Nephron (organoid): ENCODE measurements around the gene COL4A5.
A peak's percentile ranks its signal among the peaks of the same experiment; 100 is the strongest.

Source experiments
- H3K27ac Mint-ChIP-seq, 3 experiments: 2 replicates each; pipeline ENCODE4 v1.8.0; 2020; ENCODE audit warnings: mixed read lengths in 3 of 3, mild to moderate bottlenecking in 2 of 3, moderate library complexity in 1 of 3
- H3K27me3 Mint-ChIP-seq: 2 replicates; pipeline ENCODE4 v1.8.0; 2021; ENCODE audit warnings: low read depth, mild to moderate bottlenecking, moderate library complexity, mixed read lengths
- H3K36me3 Mint-ChIP-seq: 2 replicates; pipeline ENCODE4 v1.8.0; 2020; ENCODE audit warnings: low read depth, mixed read lengths
- H3K4me1 Mint-ChIP-seq: 2 replicates; pipeline ENCODE4 v1.8.0; 2020; ENCODE audit warnings: mixed read lengths
- H3K4me3 Mint-ChIP-seq, 3 experiments: 2 replicates each; pipeline ENCODE4 v1.8.0; 2020; ENCODE audit warnings: mild to moderate bottlenecking in 3 of 3, mixed read lengths in 3 of 3, moderate library complexity in 2 of 3
- H3K9me3 Mint-ChIP-seq: 2 replicates; pipeline ENCODE4 v1.8.0; 2020; ENCODE audit warnings: mixed read lengths
- TF ChIP-seq, protein P1 (sequence below), 3 experiments: fragments of 200-600 bp; sonication (generic); IDR thresholded peaks; one replicate each; pipeline ENCODE4 v1.5.0; 2021; ENCODE audit warnings: antibody characterized with exemption in 3 of 3; ENCODE audit not compliant: unreplicated experiment in 3 of 3

The COL4A5 gene

DNA sequence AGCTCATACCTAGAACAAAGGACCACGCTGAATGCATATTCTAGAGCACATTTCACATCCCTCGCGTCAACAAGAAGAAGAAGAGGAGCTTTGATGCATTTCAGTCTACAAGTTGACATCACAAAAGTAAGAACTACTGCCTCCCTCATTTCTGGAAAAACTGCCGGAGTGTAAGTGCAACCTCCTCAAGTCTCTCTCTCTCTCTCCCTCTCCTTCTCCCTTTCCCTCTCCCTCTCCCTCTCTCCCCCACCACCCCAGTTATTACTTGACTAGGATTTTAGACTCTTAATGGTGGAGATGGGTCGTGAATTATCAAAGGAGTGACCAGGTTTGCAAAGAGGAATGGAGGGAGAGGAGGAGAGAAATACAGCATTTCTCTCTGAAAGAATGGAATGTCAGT is 298.1 kb downstream of the COL4A5 start:
- Mint-ChIP-seq H3K4me3 (peak overlapping the region; percentile 91 to 93 (median 91)), H3K9me3 (peaks cover 5% of the 10 kb centered on the region), H3K36me3 (no peaks in the 10 kb centered on the region), H3K4me1 (peaks cover 26% of the 10 kb centered on the region), H3K27ac (no peak overlapping the region), H3K27me3 (peaks cover 91% of the 10 kb centered on the region)
- TF ChIP-seq, protein P1, sequence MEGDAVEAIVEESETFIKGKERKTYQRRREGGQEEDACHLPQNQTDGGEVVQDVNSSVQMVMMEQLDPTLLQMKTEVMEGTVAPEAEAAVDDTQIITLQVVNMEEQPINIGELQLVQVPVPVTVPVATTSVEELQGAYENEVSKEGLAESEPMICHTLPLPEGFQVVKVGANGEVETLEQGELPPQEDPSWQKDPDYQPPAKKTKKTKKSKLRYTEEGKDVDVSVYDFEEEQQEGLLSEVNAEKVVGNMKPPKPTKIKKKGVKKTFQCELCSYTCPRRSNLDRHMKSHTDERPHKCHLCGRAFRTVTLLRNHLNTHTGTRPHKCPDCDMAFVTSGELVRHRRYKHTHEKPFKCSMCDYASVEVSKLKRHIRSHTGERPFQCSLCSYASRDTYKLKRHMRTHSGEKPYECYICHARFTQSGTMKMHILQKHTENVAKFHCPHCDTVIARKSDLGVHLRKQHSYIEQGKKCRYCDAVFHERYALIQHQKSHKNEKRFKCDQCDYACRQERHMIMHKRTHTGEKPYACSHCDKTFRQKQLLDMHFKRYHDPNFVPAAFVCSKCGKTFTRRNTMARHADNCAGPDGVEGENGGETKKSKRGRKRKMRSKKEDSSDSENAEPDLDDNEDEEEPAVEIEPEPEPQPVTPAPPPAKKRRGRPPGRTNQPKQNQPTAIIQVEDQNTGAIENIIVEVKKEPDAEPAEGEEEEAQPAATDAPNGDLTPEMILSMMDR (IDR thresholded peaks at IDR 0.05; ENCODE audit: unreplicated experiment in 3 of 3) = no peak

DNA sequence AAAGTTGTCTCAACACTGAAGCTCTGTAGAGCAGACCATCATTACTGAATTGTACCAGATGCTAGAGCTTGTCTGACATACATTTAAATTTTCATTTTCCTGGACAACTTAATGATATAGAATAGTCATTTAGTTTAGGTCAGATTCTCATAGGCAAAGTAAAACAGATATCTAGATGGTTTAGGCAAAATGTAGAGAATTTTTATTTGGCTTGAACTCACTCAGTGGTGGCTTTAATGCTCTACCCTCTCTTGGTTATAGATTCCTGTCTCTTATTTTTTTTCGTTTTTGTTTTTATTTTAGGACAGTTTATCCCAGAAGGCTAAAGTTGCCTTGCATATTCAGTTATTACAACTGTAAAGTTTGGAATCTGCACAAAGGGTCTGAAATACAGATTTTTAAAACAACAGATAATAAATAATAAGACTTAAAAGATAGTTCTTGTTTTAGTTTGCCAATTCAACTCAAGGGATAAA is 300.7 kb downstream of the COL4A5 start:
- Mint-ChIP-seq H3K9me3 (no peaks in the 10 kb centered on the region), H3K4me3 (no peak overlapping the region), H3K27me3 (peaks cover 77% of the 10 kb centered on the region), H3K4me1 (peaks cover 14% of the 10 kb centered on the region), H3K36me3 (no peaks in the 10 kb centered on the region), H3K27ac (no peak overlapping the region)
- TF ChIP-seq, protein P1 (IDR thresholded peaks at IDR 0.05; ENCODE audit: unreplicated experiment in 3 of 3) = no peak
